H9 (cell line): ENCODE data around the gene SPSB4. TPM values are rescaled to one million over a fixed set of nuclear protein-coding genes. Genes with fewer than 3 reads are reported as not detected.
A peak's percentile ranks its signal among the peaks of the same experiment; 100 is the strongest.

Experiments used
- DNase-seq: peaks from one replicate; pipeline ENCODE4 v3.0.0-alpha.2; 2017
- H2AFZ ChIP-seq: one replicate; pipeline ENCODE4 v1.6.1; 2013; ENCODE audit warnings: mild to moderate bottlenecking, low read length, control low read depth, moderate library complexity
- H2AK5ac ChIP-seq: 2 replicates; pipeline ENCODE4 v1.6.1; 2013; ENCODE audit warnings: low read length, control low read depth, mixed read lengths; ENCODE audit not compliant: insufficient read length
- H2BK120ac ChIP-seq: one replicate; pipeline ENCODE4 v1.6.1; 2013; ENCODE audit warnings: low read depth, mild to moderate bottlenecking, low read length, control low read depth, inconsistent platforms; ENCODE audit not compliant: poor library complexity, severe bottlenecking
- H2BK12ac ChIP-seq: 2 replicates; pipeline ENCODE4 v1.6.1; 2013; ENCODE audit warnings: low read length, control low read depth, mixed read lengths, low read depth; ENCODE audit not compliant: insufficient read length
- H2BK15ac ChIP-seq: 2 replicates; pipeline ENCODE4 v1.6.1; 2013; ENCODE audit warnings: low read depth, low read length, control low read depth
- H2BK20ac ChIP-seq: one replicate; pipeline ENCODE4 v1.6.1; 2013; ENCODE audit warnings: low read depth, mild to moderate bottlenecking, low read length, control low read depth, inconsistent platforms; ENCODE audit not compliant: poor library complexity, severe bottlenecking
- H2BK5ac ChIP-seq: 2 replicates; pipeline ENCODE4 v1.6.1; 2013; ENCODE audit warnings: low read length, control low read depth, mixed read lengths; ENCODE audit not compliant: insufficient read length
- H3K14ac ChIP-seq: 2 replicates; pipeline ENCODE4 v1.6.1; 2013; ENCODE audit warnings: low read length, control low read depth; ENCODE audit not compliant: insufficient read depth
- H3K18ac ChIP-seq: 2 replicates; pipeline ENCODE4 v1.6.1; 2013; ENCODE audit warnings: low read depth, mild to moderate bottlenecking, mixed read lengths, low read length, control low read depth; ENCODE audit not compliant: insufficient read length
- H3K23ac ChIP-seq: 2 replicates; pipeline ENCODE4 v1.6.1; 2013; ENCODE audit warnings: low read length, control low read depth, mixed read lengths, low read depth; ENCODE audit not compliant: insufficient read length
- H3K23me2 ChIP-seq: 2 replicates; pipeline ENCODE4 v1.6.1; 2013; ENCODE audit warnings: low read depth, mild to moderate bottlenecking, mixed read lengths, low read length, control low read depth; ENCODE audit not compliant: insufficient read length, poor library complexity, severe bottlenecking
- H3K27ac ChIP-seq: 2 replicates; pipeline ENCODE4 v1.5.1; 2013; ENCODE audit warnings: low read length, control low read depth, mixed read lengths, low read depth; ENCODE audit not compliant: insufficient read length
- H3K27me3 ChIP-seq: 2 replicates; pipeline ENCODE4 v1.6.1; 2013; ENCODE audit warnings: low read length, control low read depth, inconsistent platforms; ENCODE audit not compliant: insufficient read depth
- H3K4ac ChIP-seq: 2 replicates; pipeline ENCODE4 v1.6.1; 2013; ENCODE audit warnings: low read depth, mild to moderate bottlenecking, control low read depth, inconsistent platforms, low read length, moderate library complexity
- H3K4me1 ChIP-seq: 2 replicates; pipeline ENCODE4 v1.6.1; 2013; ENCODE audit warnings: low read length, control low read depth, inconsistent platforms; ENCODE audit not compliant: insufficient read depth
- H3K4me2 ChIP-seq: 2 replicates; pipeline ENCODE4 v1.6.1; 2013; ENCODE audit warnings: low read length, control low read depth, mixed read lengths; ENCODE audit not compliant: insufficient read length, insufficient read depth
- H3K56ac ChIP-seq: 2 replicates; pipeline ENCODE4 v1.6.1; 2013; ENCODE audit warnings: low read depth, mild to moderate bottlenecking, mixed read lengths, low read length, control low read depth; ENCODE audit not compliant: insufficient read length
- H3K79me1 ChIP-seq: 2 replicates; pipeline ENCODE4 v1.6.1; 2013; ENCODE audit warnings: low read depth, mild to moderate bottlenecking, moderate library complexity, low read length, control low read depth, inconsistent platforms; ENCODE audit not compliant: insufficient read depth, poor library complexity, severe bottlenecking
- H3K79me2 ChIP-seq: 2 replicates; pipeline ENCODE4 v1.6.1; 2013; ENCODE audit warnings: low read length, control low read depth, inconsistent platforms; ENCODE audit not compliant: insufficient read depth
- H3K9ac ChIP-seq: 2 replicates; pipeline ENCODE4 v1.6.1; 2013; ENCODE audit warnings: low read length, control low read depth, mixed read lengths; ENCODE audit not compliant: insufficient read length; ENCODE audit errors: extremely low read depth
- H3K9me3 ChIP-seq: one replicate; pipeline ENCODE4 v1.6.1; 2013; ENCODE audit warnings: low read depth, low read length, inconsistent platforms; ENCODE audit not compliant: control insufficient read depth
- H3T11ph ChIP-seq: one replicate; pipeline ENCODE4 v1.6.1; 2013; ENCODE audit warnings: mild to moderate bottlenecking, low read length, control low read depth, inconsistent platforms
- H4K20me1 ChIP-seq: one replicate; pipeline ENCODE4 v1.6.1; 2013; ENCODE audit not compliant: control insufficient read depth, insufficient read length, insufficient read depth
- H4K5ac ChIP-seq: 2 replicates; pipeline ENCODE4 v1.6.1; 2013; ENCODE audit warnings: low read depth, mild to moderate bottlenecking, mixed read lengths, low read length, control low read depth; ENCODE audit not compliant: insufficient read length
- H4K8ac ChIP-seq: replicated peaks from 2 replicates; pipeline ENCODE4 v1.6.1; 2013; ENCODE audit warnings: low read length, control low read depth, mixed read lengths, low read depth; ENCODE audit not compliant: insufficient read length
- H4K91ac ChIP-seq: 2 replicates; pipeline ENCODE4 v1.6.1; 2013; ENCODE audit warnings: low read depth, mild to moderate bottlenecking, moderate library complexity, mixed read lengths, low read length, control low read depth; ENCODE audit not compliant: insufficient read length
- H3K27ac Mint-ChIP-seq, 3 experiments: 2 replicates in 2 of 3; 3 replicates in 1 of 3; pipeline ENCODE4 v1.8.0; 2020 to 2021; ENCODE audit warnings: mixed read lengths in 3 of 3, mild to moderate bottlenecking in 1 of 3, moderate library complexity in 1 of 3
- H3K27me3 Mint-ChIP-seq: 2 replicates; pipeline ENCODE4 v1.8.0; 2021; ENCODE audit warnings: low read depth, mild to moderate bottlenecking, moderate library complexity, mixed read lengths
- H3K36me3 Mint-ChIP-seq, 3 experiments: 2 replicates in 2 of 3; 3 replicates in 1 of 3; pipeline ENCODE4 v1.8.0; 2020 to 2021; ENCODE audit warnings: low read depth in 3 of 3, mixed read lengths in 3 of 3; ENCODE audit not compliant: insufficient read depth in 1 of 3
- H3K4me1 Mint-ChIP-seq, 2 experiments: 2 replicates each; pipeline ENCODE4 v1.8.0; 2020; ENCODE audit warnings: mixed read lengths in 2 of 2
- H3K4me3 Mint-ChIP-seq, 2 experiments: 2 replicates in 1 of 2; 3 replicates in 1 of 2; pipeline ENCODE4 v1.8.0; 2020 to 2021; ENCODE audit warnings: mild to moderate bottlenecking in 2 of 2, mixed read lengths in 2 of 2, moderate library complexity in 1 of 2
- H3K9me3 Mint-ChIP-seq, 2 experiments: 2 replicates in 1 of 2; 3 replicates in 1 of 2; pipeline ENCODE4 v1.8.0; 2020; ENCODE audit warnings: mild to moderate bottlenecking in 2 of 2, mixed read lengths in 2 of 2, moderate library complexity in 1 of 2
- WGBS: extraction: QIAGEN DNeasy Blood & Tissue Kit; methylation state at CpG from one replicate; pipeline ENCODE4 v1.1.7; 2013; ENCODE audit warnings: missing lambda C conversion rate, low lambda C conversion rate, mixed read lengths; ENCODE audit not compliant: insufficient read length; ENCODE audit errors: extremely low coverage; 5-methylcytosine and 5-hydroxymethylcytosine counted together
- total RNA-seq: library from RNA; stranded (reverse); gene quantifications from 2 replicates; pipeline ENCODE4 v1.2.1, GENCODE V29; 2021
- TF ChIP-seq, protein P1 (sequence below): fragments of 200-600 bp; sonication (generic); conservative IDR thresholded peaks from 3 replicates; pipeline ENCODE4 v1.8.0; 2021; ENCODE audit warnings: antibody characterized with exemption, mild to moderate bottlenecking

SPSB4 gene
- total RNA-seq, 1 experiment from 2014 or later = 6.2 TPM

DNA sequence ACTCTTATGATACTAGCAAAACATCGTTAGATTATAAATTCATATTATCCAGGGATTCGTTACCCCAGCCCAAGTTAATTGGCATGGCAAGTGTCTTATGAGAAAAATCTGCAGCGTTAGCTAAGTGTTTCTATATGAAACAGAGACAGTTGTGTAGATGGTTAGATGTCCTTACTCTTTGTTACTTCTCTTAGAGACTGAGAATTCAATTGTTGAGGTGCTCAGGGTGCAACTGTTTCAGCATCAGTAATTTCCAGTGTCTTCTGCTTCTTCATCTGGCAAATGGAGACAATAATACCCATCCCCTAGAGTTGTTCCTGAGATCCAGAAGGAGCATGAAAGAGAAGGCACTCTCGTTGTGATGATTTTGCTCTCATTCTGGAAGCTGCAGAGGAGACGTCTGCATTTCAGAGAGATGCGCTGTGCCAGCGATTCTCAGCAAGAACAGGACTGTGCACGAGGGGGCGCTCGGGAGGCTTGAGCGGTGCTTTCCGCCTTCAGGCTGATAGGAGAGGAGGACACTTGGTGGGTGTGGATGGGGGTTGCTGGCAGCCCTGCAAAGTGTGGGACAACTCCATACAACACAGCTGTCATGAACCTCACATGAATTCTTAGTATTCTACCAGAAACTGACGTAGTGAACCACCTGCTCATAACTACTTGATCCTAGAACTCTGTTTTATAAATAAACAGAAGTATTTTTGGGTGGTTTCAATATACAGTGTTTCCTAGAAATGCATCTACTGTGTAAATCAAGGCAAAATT, 39.7 kb upstream of the SPSB4 start:
- H2BK5ac ChIP-seq = no peak overlapping the region
- H3K14ac ChIP-seq = no peak overlapping the region
- Mint-ChIP-seq H3K27me3 (peaks cover 6% of the 10 kb centered on the region), H3K36me3 (no peaks in the 10 kb centered on the region), H3K27ac (no peak overlapping the region), H3K4me1 (peaks cover 22 to 23% of the 10 kb centered on the region in 2 experiments), H3K4me3 (no peak overlapping the region), H3K9me3 (no peaks in the 10 kb centered on the region; a peak in 1 of 5 replicates)
- H4K5ac ChIP-seq = no peak overlapping the region
- no peak overlapping the region for H3K56ac ChIP-seq
- no peaks in the 10 kb centered on the region for H3K79me2 ChIP-seq
- H2BK12ac ChIP-seq = no peak overlapping the region
- H2BK120ac ChIP-seq = no peak overlapping the region
- H2AFZ ChIP-seq = no peak overlapping the region
- WGBS = no CpG with 5 or more reads among the region's 13 CpGs
- no peak overlapping the region for H2BK20ac ChIP-seq
- H4K8ac ChIP-seq = no peak overlapping the region
- peaks cover 4% of the 10 kb centered on the region; the same call in 1 of the 2 replicates for H3K4me1 ChIP-seq
- TF ChIP-seq, protein P1, sequence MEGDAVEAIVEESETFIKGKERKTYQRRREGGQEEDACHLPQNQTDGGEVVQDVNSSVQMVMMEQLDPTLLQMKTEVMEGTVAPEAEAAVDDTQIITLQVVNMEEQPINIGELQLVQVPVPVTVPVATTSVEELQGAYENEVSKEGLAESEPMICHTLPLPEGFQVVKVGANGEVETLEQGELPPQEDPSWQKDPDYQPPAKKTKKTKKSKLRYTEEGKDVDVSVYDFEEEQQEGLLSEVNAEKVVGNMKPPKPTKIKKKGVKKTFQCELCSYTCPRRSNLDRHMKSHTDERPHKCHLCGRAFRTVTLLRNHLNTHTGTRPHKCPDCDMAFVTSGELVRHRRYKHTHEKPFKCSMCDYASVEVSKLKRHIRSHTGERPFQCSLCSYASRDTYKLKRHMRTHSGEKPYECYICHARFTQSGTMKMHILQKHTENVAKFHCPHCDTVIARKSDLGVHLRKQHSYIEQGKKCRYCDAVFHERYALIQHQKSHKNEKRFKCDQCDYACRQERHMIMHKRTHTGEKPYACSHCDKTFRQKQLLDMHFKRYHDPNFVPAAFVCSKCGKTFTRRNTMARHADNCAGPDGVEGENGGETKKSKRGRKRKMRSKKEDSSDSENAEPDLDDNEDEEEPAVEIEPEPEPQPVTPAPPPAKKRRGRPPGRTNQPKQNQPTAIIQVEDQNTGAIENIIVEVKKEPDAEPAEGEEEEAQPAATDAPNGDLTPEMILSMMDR = peak; percentile 90
- no peak overlapping the region for H2AK5ac ChIP-seq
- no peak overlapping the region for H4K91ac ChIP-seq
- H3K27ac ChIP-seq = no peak overlapping the region
- no peaks in the 10 kb centered on the region for H4K20me1 ChIP-seq
- no peak overlapping the region for H2BK15ac ChIP-seq
- H3K79me1 ChIP-seq = no peaks in the 10 kb centered on the region
- H3T11ph ChIP-seq = no peak overlapping the region
- H3K4me2 ChIP-seq = no peak overlapping the region
- no peak overlapping the region for H3K4ac ChIP-seq
- H3K9ac ChIP-seq = no peak overlapping the region
- H3K18ac ChIP-seq = no peak overlapping the region
- DNase-seq = peak; percentile 88
- no peaks in the 10 kb centered on the region for H3K27me3 ChIP-seq
- no peak overlapping the region for H3K23ac ChIP-seq
- H3K23me2 ChIP-seq = no peaks in the 10 kb centered on the region
- H3K9me3 ChIP-seq = no peaks in the 10 kb centered on the region
